Ramos (cell line): ENCODE data around the gene SCGB1D2.
"Not testable (repeated sequence)": the region's sequence is repeated elsewhere in the genome, so short reads cannot be mapped to it uniquely, and the experiment has no call there.

Source experiments
- in situ Hi-C: fragments of 300-500 bp; cut with MboI; formaldehyde crosslinking; loops from one replicate; pipeline ENCODE4 v1.14.3; 2022; ENCODE audit warnings: low sequenced_read_pairs; ENCODE audit not compliant: unreplicated experiment

The SCGB1D2 gene, protein sequence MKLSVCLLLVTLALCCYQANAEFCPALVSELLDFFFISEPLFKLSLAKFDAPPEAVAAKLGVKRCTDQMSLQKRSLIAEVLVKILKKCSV

GRCh38 chr11:62242021-62242420 lies at the start of gene SCGB1D2:
Gene SCGB1D2, plus strand, starts transcription at chr11:62242239. Its CDS starts 69 bp downstream, at chr11:62242308.
- in situ Hi-C loops = no loop called here

DNA sequence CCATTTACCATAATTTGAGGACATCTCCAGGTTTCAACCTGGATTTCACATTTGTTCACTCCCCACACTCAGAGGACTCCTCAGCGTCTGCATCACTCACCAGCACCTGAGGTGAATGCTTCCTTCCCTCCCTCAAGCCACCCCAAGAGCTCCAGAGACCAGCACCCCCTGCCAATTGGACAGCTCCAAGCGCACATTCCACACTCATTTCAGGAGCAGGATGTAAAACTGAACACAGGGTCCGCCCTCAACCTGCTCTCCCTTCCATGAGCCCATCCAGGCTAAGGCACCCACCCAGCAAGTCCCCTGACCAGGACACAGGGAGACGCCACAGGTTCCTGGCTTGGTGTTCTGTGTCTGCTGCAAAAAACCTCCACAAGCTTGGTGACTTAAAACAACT lies 48.1 kb upstream of the SCGB1D2 start:
- in situ Hi-C loops = no loop called here

DNA sequence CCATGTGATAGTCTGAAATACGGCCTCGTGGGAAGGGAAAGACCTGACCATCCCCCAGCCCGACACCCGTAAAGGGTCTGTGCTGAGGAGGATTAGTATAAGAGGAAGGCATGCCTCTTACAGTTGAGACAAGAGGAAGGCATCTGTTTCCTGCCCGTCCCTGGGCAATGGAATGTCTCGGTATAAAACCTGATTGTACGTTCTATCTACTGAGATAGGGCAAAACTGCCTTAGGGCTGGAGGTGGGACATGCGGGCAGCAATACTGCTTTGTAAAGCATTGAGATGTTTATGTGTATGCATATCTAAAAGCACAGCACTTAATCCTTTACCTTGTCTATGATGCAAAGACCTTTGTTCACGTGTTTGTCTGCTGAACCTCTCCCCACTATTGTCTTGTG lies 47.0 kb upstream of the SCGB1D2 start:
- in situ Hi-C loops = not testable (repeated sequence)

DNA sequence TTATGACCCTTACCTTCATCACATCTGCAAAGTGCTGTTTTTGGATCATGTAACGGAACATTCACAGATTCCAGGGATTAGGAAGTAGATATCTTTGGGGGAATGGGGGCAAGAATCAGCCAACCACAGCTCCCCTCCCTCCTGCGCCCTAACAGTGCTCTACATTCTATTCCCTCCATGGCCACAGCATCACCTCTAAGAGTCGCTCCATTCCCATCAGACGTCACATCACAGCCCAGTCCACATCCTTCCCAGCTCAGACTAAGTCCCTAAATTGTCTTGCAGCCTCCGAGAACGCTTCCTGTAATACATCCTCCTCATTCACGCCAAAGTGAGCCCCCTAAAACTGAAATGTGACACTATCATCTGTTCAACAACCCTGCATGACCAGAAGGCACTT lies 46.1 kb upstream of the SCGB1D2 start:
- in situ Hi-C loops = no loop called here

DNA sequence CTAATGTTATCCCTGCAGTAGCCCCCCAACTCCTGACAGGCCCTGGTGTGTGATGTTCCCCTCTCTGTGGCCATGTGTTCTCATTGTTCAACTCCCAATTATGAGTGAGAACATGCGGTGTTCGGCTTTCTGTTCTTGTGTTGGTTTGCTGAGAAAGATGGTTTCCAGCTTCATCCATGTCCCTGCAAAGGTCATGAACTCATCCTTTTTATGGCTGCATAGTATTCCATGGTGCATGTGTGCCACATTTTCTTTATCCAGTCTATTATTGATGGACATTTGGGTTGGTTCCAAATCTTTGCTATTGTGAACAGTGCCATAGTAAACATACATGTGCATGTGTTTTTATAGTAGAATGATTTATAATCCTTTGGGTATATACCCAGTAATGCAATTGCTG lies 44.6 kb upstream of the SCGB1D2 start:
- in situ Hi-C loops = not testable (repeated sequence)

DNA sequence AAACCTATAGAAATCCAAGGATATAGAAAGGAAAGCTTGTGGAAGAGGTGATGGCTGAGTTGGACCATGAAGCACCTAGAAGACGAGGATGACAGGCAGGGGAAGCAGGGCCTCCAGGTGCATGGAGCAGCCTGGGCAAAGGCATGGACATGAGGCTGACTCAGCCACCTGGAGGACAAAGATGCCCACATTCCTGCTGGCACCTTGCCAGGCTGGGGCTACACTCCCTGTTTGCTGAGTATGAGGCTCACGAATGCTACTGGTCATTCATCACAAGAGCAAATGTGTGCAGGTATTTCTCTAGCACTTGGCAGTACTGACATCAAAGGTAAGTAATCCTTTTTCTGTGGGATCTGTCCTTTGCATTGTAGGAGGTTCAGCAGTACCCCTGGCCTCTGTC lies 40.7 kb upstream of the SCGB1D2 start:
- in situ Hi-C loops = no loop called here

- in situ Hi-C loops = no loop called here
These were observed 39.1 kb upstream of the SCGB1D2 start for GRCh38 chr11:62202910-62203309.

GRCh38 chr11:62204430-62204829 lies 37.6 kb upstream of the SCGB1D2 start:
- in situ Hi-C loops = no loop called here

GRCh38 chr11:62205441-62205840 lies 36.6 kb upstream of the SCGB1D2 start:
- in situ Hi-C loops = no loop called here

DNA sequence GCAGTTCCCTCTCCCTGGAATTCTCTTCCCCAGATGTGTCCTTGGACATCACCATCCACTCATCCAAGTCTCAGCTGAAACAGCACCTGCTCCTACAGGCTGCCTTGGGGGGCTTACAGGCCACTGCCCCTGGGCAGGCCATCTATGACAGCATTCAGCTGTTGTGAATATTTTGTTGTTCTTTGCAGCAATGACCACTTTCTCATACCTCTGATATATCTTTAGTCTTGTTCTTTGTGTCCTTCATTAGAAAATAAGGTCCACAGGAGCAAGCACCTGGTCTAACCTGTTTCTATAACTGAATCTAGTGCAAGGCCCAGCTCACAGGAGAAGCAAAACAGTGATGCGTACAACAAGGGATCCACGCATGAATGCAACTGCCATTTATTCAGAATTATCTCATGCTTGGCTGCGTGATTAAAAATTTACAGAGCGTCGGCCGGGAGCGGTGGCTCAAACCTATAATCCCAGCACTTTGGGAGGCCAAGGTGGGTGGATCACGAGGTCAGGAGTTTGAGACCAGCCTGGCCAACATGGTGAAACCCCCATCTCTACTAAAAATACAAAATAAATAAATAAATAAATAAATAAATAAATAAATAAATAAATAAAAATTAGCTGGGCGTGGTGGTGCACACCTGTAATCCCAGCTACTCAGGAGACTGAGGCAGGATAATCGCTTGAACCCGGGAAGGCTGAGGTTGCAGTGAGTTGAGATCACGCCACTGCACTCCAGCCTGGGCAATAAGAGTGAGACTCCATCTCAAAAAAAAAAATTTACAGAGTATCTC lies 35.6 kb upstream of the SCGB1D2 start:
- in situ Hi-C loops = not testable (repeated sequence)

GRCh38 chr11:62208785-62209144 lies 33.3 kb upstream of the SCGB1D2 start:
- in situ Hi-C loops = no loop called here

GRCh38 chr11:62217191-62217748 lies 24.8 kb upstream of the SCGB1D2 start:
- in situ Hi-C loops = no loop called here

DNA sequence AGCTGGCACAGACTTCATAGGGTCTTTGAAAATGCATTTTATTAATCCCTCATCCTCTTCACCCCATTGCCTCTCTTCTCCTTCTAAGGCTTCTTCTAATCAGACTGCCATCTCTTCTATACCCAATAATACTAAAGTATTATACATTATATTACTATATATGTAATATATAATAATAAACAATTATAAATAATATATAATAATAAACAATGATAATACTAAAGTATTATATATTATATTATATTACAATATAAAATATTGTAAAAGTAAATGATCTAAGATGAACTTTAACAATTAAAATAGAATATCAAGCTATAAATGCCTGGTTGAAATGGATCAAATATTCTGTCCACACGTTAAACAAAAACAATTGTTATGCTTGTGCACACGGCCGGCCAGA lies 20.5 kb upstream of the SCGB1D2 start:
- in situ Hi-C loops = no loop called here

- in situ Hi-C loops = no loop called here
These were observed 18.9 kb upstream of the SCGB1D2 start for GRCh38 chr11:62223095-62223494.

- in situ Hi-C loops = no loop called here
These were observed 8.3 kb upstream of the SCGB1D2 start for GRCh38 chr11:62233730-62234129.

GRCh38 chr11:62236187-62236586 lies 5.9 kb upstream of the SCGB1D2 start:
- in situ Hi-C loops = no loop called here

DNA sequence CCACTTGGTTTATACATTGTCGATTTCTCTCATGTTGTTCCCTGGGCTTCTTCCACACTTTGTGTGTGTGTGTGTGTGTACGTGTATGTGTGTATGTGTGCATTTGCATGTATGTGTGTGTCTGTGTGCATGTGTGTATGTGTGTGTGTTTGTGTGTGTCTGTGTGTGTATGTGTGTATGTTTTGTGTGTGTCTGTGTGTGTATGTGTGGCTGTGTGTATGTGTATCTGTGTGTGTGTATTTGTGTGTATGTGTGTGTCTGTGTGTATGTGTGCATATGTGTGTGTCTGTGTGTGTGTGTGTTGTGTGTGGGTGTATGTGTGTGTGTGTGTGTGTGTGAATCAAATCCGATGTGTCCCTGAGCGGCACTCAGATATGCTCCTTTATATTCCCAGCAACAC lies 4.5 kb upstream of the SCGB1D2 start:
- in situ Hi-C loops = no loop called here

DNA sequence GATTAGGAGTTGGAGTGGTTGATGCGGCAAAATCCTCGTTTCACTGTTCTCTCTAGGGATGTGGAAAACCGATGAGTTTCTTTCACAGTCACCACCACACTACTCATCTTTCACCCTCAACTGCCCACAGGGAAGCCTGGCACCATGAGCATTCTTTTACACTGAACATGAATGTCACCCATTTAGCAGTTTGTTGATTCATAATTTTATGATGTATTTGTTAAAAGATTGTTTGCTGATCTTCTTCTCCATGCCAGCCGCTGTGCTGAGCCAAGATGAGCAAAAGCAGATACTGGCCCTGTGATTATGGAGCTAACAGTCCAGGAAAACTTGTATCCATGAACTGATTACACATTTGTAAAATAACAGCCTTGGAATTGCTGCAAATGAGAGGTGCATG lies 3.9 kb upstream of the SCGB1D2 start:
- in situ Hi-C loops = no loop called here

DNA sequence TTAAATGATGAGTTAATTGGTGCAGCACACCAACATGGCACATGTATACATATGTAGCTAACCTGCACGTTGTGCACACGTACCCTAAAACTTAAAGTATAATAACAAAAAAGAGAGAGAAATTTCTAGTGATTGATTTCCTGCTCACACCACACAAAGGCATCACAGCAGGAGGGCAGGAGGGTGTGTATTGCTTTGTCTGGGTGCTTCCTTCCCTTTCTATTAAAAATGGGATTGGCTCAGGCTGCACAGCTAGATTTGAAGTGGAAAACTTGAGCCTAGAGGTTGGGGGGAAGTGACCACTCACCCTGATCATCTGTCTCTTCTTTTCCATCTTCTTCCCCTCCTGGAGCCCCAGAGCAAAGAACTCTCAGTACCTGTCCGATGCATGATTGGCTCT lies 944 bp upstream of the SCGB1D2 start:
- in situ Hi-C loops = no loop called here

DNA sequence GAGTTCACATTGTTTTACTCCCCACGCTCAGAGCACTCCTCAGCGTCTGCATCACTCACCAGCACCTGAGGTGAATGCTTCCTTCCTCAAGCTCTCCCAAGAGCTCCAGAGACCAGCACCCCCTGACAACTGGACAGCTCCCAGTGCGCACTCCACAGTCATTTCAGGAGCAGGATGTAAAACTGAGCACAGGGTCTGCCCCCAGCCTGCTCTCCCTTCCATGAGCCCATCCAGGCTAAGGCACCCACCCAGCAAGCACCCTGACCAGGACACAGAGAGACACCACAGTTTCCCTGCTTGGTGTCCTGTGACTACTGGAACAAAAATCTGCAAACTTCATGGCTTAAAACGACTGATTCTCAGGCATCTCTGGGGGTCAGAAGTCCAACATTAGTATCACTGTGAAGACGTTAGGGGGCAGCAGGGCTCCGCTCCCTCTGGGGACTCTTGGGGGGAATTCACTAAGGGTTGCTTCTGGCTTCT lies 3.3 kb downstream of the SCGB1D2 start:
- in situ Hi-C loops = no loop called here

DNA sequence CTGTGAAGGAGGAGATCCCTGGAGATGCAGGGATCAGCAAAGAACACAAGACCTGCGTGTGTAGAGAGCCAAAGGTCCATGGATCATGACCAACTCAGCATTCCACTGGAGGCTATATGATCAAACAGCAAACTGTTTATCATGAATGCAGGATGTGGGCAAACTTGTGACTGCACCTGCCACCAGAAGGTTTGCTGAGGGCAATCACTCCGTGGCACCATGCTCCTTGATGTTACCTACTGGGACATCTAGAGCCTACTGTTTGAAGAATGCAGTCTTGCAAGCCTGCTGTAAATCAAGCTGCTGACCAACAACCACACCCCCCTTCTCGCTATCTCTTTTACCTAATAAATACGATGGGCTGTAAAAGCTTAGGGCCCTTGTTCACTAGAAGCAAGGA lies 9.7 kb downstream of the SCGB1D2 start:
- in situ Hi-C loops = no loop called here

GRCh38 chr11:62253999-62254542 lies 12.0 kb downstream of the SCGB1D2 start:
- in situ Hi-C loops = no loop called here
